Measurements from ENCODE around the gene MORN1. TPM values are rescaled to one million over a fixed set of nuclear protein-coding genes. Genes with fewer than 3 reads are reported as not detected.
A peak's percentile ranks its signal among the peaks of the same experiment; 100 is the strongest.

Gene MORN1
- total and polyA plus RNA-seq, 2 experiments from 2014 or later = 10.8 to 24.4 TPM

GRCh38 chr1:2415801-2416208 is 24.5 kb upstream of the MORN1 start:
- no peaks in the 10 kb centered on the region for H3K36me3 ChIP-seq
- H3K4me3 ChIP-seq = no peak overlapping the region
- no peaks in the 10 kb centered on the region for H3K9me3 ChIP-seq (ENCODE audit: low read depth)
- H3K27ac ChIP-seq = no peak overlapping the region
- no peaks in the 10 kb centered on the region for H3K27me3 ChIP-seq
- TF ChIP-seq CTCF (IDR thresholded peaks at IDR 0.05; ENCODE audit: low read depth, low read length) = no peak
- peaks cover 11% of the 10 kb centered on the region for H3K4me1 ChIP-seq (ENCODE audit: low read depth)
- DNase-seq (ENCODE audit: low read depth in 1 of 2, low spot score in 1 of 2) = no peak

- TF ChIP-seq CTCF (IDR thresholded peaks at IDR 0.05; ENCODE audit: low read depth, low read length) = no peak
- Histone ChIP-seq H3K4me3 (no peak overlapping the region), H3K27me3 (no peaks in the 10 kb centered on the region), H3K9me3 (ENCODE audit: low read depth) (no peaks in the 10 kb centered on the region), H3K27ac (no peak overlapping the region), H3K4me1 (ENCODE audit: low read depth) (peaks cover 11% of the 10 kb centered on the region), H3K36me3 (no peaks in the 10 kb centered on the region)
- no peak for DNase-seq (ENCODE audit: low read depth in 1 of 2, low spot score in 1 of 2)
Measured at GRCh38 chr1:2415337-2415736, 24.0 kb upstream of the MORN1 start.

- Histone ChIP-seq H3K4me3 (no peak overlapping the region), H3K9me3 (ENCODE audit: low read depth) (no peaks in the 10 kb centered on the region)
- TF ChIP-seq CTCF (IDR thresholded peaks at IDR 0.05; ENCODE audit: low read depth, low read length) = peak; percentile 86
Measured at GRCh38 chr1:2414297-2414958, 23.1 kb upstream of the MORN1 start.

GRCh38 chr1:2413495-2414296 is 22.3 kb upstream of the MORN1 start:
- no peak overlapping the region for H3K27ac ChIP-seq
- H3K9me3 ChIP-seq (ENCODE audit: low read depth) = no peaks in the 10 kb centered on the region
- peaks cover 11% of the 10 kb centered on the region for H3K4me1 ChIP-seq (ENCODE audit: low read depth)
- no peaks in the 10 kb centered on the region for H3K36me3 ChIP-seq
- H3K27me3 ChIP-seq = no peaks in the 10 kb centered on the region
- H3K4me3 ChIP-seq = peak overlapping the region; percentile 85
- no peak for DNase-seq (ENCODE audit: low read depth in 1 of 2, low spot score in 1 of 2)
- no peak for TF ChIP-seq CTCF (IDR thresholded peaks at IDR 0.05; ENCODE audit: low read depth, low read length)

More at GRCh38 chr1:2414297-2414958, 23.1 kb upstream of the MORN1 start:
- no peaks in the 10 kb centered on the region for H3K36me3 ChIP-seq
- DNase-seq (ENCODE audit: low read depth in 1 of 2, low spot score in 1 of 2) = peak; percentile 68 to 73
- H3K27ac ChIP-seq = no peak overlapping the region
- H3K27me3 ChIP-seq = no peaks in the 10 kb centered on the region
- H3K4me1 ChIP-seq (ENCODE audit: low read depth) = peaks cover 11% of the 10 kb centered on the region

GRCh38 chr1:2412773-2413494 is 21.6 kb upstream of the MORN1 start:
- no peak overlapping the region for H3K27ac ChIP-seq

More at GRCh38 chr1:2412773-2413494, 21.6 kb upstream of the MORN1 start:
- no peaks in the 10 kb centered on the region for H3K9me3 ChIP-seq (ENCODE audit: low read depth)
- no peak for TF ChIP-seq CTCF (IDR thresholded peaks at IDR 0.05; ENCODE audit: low read depth, low read length)
- peak in 1 of 2 donors; percentile 60 for DNase-seq (ENCODE audit: low read depth in 1 of 2, low spot score in 1 of 2)
- H3K36me3 ChIP-seq = no peaks in the 10 kb centered on the region
- peaks cover 11% of the 10 kb centered on the region for H3K4me1 ChIP-seq (ENCODE audit: low read depth)
- peak overlapping the region; percentile 85 for H3K4me3 ChIP-seq
- no peaks in the 10 kb centered on the region for H3K27me3 ChIP-seq

Measured in cardiac muscle cell (in vitro differentiated cells and primary cell).